HepG2 (cell line): ENCODE measurements around the gene TAS1R3. TPM values are rescaled to one million over a fixed set of nuclear protein-coding genes. Genes with fewer than 3 reads are reported as not detected.

Experiments used
- ASH2L ChIP-seq: fragments of 300-600, 200-600 bp; sonication (generic); IDR thresholded peaks from 2 replicates; pipeline ENCODE4 v1.7.0; 2017; ENCODE audit warnings: low read depth, mild to moderate bottlenecking, moderate library complexity, mixed read lengths, low read length; ENCODE audit not compliant: insufficient read length
- BRD4 ChIP-seq: sonication (generic); formaldehyde crosslinking; IDR thresholded peaks from 2 replicates; pipeline ENCODE4 v1.4.0; 2020; ENCODE audit warnings: missing genetic modification reagents
- FIP1L1 ChIP-seq: fragments of 200-400 bp; formaldehyde crosslinking; IDR thresholded peaks from 2 replicates; pipeline ENCODE4 v1.6.1; 2018; ENCODE audit warnings: low read depth, mild to moderate bottlenecking, low read length, moderate library complexity, borderline replicate concordance; ENCODE audit not compliant: insufficient read depth
- FOSL2 ChIP-seq: sonication (generic); formaldehyde crosslinking; IDR thresholded peaks from 2 replicates; pipeline ENCODE4 v1.4.0; 2020; ENCODE audit warnings: missing genetic modification reagents
- KAT8 ChIP-seq: IDR thresholded peaks from 2 replicates; pipeline ENCODE4 v1.6.1; 2016; ENCODE audit warnings: missing genetic modification reagents, missing compliant biosample characterization
- KLF13 ChIP-seq: sonication (generic); formaldehyde crosslinking; IDR thresholded peaks from 2 replicates; pipeline ENCODE4 v1.4.0; 2020; ENCODE audit warnings: mild to moderate bottlenecking, missing genetic modification reagents
- MAF1 ChIP-seq: sonication (generic); formaldehyde crosslinking; IDR thresholded peaks from 2 replicates; pipeline ENCODE4 v1.5.0; 2020; ENCODE audit warnings: missing genetic modification reagents, borderline replicate concordance
- NBN ChIP-seq: fragments of 450-650 bp; conservative IDR thresholded peaks from 2 replicates; pipeline ENCODE4 v1.6.1; 2017
- SOX5 ChIP-seq: IDR thresholded peaks from 2 replicates; pipeline ENCODE4 v1.6.1; 2016; ENCODE audit warnings: borderline replicate concordance
- SP1 ChIP-seq, 2 experiments: fragments of 450-650 bp in 1 of 2; sonication (generic) in 1 of 2; formaldehyde crosslinking in 1 of 2; IDR thresholded peaks; 2 replicates each; pipeline versions ENCODE4 v1.4.0 to v1.6.1; 2016 to 2020; ENCODE audit warnings: missing genetic modification reagents in 1 of 2
- ZMYM2 ChIP-seq: sonication (generic); formaldehyde crosslinking; IDR thresholded peaks from 2 replicates; pipeline ENCODE4 v1.8.0; 2022; ENCODE audit warnings: mild to moderate bottlenecking, missing genetic modification reagents
- ZNF180 ChIP-seq: sonication (generic); formaldehyde crosslinking; IDR thresholded peaks from 2 replicates; pipeline ENCODE4 v1.4.0; 2020; ENCODE audit warnings: low read depth, missing genetic modification reagents, borderline replicate concordance
- polyA plus RNA-seq, 8 experiments: library from polyadenylated mRNA; depleted of rRNA in 3 of 8; stranded (reverse) in 7 of 8; unstranded in 1 of 8; fragments of >200 nt; fragmentation: Illumina TruSeq in 4 of 8; extraction: Trizol in 4 of 8; gene quantifications; 2 replicates each; pipeline versions ENCODE4 v1.2.1 to v1.2.3, GENCODE V29; 2011 to 2016; ENCODE audit warnings: low read depth in 4 of 8, missing spikeins in 1 of 8, mixed read lengths in 1 of 8; ENCODE audit not compliant: insufficient read depth in 1 of 8
- total RNA-seq, 5 experiments: library from RNA; depleted of rRNA; stranded (reverse); fragments of >200 nt; fragmentation: Illumina TruSeq; extraction: Trizol; gene quantifications; 2 replicates each; pipeline ENCODE4 v1.2.3, GENCODE V29; 2016; ENCODE audit warnings: low read depth in 1 of 5
- TF ChIP-seq, protein P1 (sequence below): IDR thresholded peaks from 2 replicates; pipeline ENCODE4 v1.4.0; 2020; ENCODE audit warnings: mild to moderate bottlenecking, missing genetic modification reagents
- TF ChIP-seq, protein P2 (sequence below): IDR thresholded peaks from 2 replicates; pipeline ENCODE4 v1.6.1; 2012; ENCODE audit warnings: inconsistent platforms
- TF ChIP-seq, protein P3 (sequence below): IDR thresholded peaks from 2 replicates; pipeline ENCODE4 v1.6.1; 2016; ENCODE audit warnings: mild to moderate bottlenecking
- TF ChIP-seq, protein P4 (sequence below): sonication (generic); formaldehyde crosslinking; IDR thresholded peaks from 2 replicates; pipeline ENCODE4 v1.4.0; 2020; ENCODE audit warnings: mild to moderate bottlenecking, low read depth, missing genetic modification reagents
- TF ChIP-seq, protein P5 (sequence below): sonication (generic); formaldehyde crosslinking; conservative IDR thresholded peaks from 2 replicates; pipeline ENCODE4 v1.8.1; 2023; ENCODE audit warnings: missing genetic modification reagents

The TAS1R3 gene
- total and polyA plus RNA-seq, 2 of the 13 experiments (the other 11 are each of a cell fraction or from before 2014, with no cell fraction given) = 0.13 to 0.15 TPM

DNA sequence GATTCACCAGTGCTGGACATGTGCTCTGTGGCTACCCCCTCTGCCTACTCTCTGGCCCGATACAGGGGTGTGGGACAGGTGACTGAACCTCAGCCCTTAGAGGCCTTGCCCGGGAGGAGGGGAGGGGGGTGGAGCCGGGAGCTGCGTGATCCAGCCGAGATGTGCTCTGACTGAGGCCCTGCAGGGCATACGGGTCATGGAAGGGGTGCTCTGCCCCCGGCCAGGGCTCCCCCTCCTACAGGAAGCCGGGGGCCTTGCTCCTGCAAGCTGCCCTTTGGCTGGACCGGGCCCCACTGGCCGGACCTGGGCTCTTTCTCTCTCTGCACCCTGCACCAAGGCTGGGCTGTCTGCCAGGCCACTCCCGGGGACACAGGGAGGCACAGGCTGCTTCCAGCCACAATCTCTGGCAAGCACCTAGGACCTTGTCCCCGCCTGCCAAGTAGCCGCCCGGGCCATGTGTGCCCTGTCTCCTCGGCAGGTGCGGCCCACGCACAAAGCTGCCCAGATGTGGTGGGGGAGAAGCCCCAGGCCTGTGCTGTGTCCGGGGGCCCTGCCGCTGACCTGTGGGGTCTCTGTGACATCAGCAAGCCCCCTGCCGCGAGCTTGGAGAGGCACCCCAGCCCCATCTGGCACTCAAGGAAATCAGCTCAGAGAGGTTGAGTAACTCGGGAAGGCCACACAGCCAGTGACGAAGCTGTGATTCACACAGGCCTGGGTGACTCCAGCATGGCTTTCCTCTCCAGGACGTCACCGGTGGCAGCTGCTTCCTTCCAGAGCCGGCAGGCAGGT, 49.4 kb upstream of the TAS1R3 start (continued):
- TF ChIP-seq, protein P1, sequence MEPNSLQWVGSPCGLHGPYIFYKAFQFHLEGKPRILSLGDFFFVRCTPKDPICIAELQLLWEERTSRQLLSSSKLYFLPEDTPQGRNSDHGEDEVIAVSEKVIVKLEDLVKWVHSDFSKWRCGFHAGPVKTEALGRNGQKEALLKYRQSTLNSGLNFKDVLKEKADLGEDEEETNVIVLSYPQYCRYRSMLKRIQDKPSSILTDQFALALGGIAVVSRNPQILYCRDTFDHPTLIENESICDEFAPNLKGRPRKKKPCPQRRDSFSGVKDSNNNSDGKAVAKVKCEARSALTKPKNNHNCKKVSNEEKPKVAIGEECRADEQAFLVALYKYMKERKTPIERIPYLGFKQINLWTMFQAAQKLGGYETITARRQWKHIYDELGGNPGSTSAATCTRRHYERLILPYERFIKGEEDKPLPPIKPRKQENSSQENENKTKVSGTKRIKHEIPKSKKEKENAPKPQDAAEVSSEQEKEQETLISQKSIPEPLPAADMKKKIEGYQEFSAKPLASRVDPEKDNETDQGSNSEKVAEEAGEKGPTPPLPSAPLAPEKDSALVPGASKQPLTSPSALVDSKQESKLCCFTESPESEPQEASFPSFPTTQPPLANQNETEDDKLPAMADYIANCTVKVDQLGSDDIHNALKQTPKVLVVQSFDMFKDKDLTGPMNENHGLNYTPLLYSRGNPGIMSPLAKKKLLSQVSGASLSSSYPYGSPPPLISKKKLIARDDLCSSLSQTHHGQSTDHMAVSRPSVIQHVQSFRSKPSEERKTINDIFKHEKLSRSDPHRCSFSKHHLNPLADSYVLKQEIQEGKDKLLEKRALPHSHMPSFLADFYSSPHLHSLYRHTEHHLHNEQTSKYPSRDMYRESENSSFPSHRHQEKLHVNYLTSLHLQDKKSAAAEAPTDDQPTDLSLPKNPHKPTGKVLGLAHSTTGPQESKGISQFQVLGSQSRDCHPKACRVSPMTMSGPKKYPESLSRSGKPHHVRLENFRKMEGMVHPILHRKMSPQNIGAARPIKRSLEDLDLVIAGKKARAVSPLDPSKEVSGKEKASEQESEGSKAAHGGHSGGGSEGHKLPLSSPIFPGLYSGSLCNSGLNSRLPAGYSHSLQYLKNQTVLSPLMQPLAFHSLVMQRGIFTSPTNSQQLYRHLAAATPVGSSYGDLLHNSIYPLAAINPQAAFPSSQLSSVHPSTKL (CRISPR knock-in tag) = 0 out of 2 replicates have a peak, but pooled peaks have one; percentile 51
- TF ChIP-seq ZMYM2 (CRISPR knock-in tag) = 0 out of 2 replicates have a peak, but pooled peaks have one; percentile 54
- TF ChIP-seq, protein P2, sequence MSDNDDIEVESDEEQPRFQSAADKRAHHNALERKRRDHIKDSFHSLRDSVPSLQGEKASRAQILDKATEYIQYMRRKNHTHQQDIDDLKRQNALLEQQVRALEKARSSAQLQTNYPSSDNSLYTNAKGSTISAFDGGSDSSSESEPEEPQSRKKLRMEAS = peak; percentile 29
- TF ChIP-seq KLF13 = no peak
- no peak for TF ChIP-seq SP1 (IDR thresholded peaks at IDR 0.05)
- no peak; the same call in 1 of the 2 replicates for TF ChIP-seq SP1 (CRISPR knock-in tag; IDR thresholded peaks at IDR 0.05)
- TF ChIP-seq SOX5 (CRISPR knock-in tag) = peak; percentile 11; the same call in 1 of the 2 replicates
- TF ChIP-seq, protein P3, sequence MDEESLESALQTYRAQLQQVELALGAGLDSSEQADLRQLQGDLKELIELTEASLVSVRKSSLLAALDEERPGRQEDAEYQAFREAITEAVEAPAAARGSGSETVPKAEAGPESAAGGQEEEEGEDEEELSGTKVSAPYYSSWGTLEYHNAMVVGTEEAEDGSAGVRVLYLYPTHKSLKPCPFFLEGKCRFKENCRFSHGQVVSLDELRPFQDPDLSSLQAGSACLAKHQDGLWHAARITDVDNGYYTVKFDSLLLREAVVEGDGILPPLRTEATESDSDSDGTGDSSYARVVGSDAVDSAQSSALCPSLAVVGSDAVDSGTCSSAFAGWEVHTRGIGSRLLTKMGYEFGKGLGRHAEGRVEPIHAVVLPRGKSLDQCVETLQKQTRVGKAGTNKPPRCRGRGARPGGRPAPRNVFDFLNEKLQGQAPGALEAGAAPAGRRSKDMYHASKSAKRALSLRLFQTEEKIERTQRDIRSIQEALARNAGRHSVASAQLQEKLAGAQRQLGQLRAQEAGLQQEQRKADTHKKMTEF = peak; percentile 62
- TF ChIP-seq ASH2L = no peak
- no peak for TF ChIP-seq ZNF180
- TF ChIP-seq FOSL2 (CRISPR knock-in tag) = peak; percentile 18
- TF ChIP-seq NBN = no peak
- peak; percentile 79 for TF ChIP-seq KAT8
- no peak for TF ChIP-seq FIP1L1
- TF ChIP-seq MAF1 = 0 out of 2 replicates have a peak, but pooled peaks have one; percentile 42
- 0 out of 2 replicates have a peak, but pooled peaks have one; percentile 4 for TF ChIP-seq BRD4 (CRISPR knock-in tag)
- TF ChIP-seq, protein P4, sequence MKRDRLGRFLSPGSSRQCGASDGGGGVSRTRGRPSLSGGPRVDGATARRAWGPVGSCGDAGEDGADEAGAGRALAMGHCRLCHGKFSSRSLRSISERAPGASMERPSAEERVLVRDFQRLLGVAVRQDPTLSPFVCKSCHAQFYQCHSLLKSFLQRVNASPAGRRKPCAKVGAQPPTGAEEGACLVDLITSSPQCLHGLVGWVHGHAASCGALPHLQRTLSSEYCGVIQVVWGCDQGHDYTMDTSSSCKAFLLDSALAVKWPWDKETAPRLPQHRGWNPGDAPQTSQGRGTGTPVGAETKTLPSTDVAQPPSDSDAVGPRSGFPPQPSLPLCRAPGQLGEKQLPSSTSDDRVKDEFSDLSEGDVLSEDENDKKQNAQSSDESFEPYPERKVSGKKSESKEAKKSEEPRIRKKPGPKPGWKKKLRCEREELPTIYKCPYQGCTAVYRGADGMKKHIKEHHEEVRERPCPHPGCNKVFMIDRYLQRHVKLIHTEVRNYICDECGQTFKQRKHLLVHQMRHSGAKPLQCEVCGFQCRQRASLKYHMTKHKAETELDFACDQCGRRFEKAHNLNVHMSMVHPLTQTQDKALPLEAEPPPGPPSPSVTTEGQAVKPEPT = peak; percentile 40; the same call in 1 of the 2 replicates
- TF ChIP-seq, protein P5, sequence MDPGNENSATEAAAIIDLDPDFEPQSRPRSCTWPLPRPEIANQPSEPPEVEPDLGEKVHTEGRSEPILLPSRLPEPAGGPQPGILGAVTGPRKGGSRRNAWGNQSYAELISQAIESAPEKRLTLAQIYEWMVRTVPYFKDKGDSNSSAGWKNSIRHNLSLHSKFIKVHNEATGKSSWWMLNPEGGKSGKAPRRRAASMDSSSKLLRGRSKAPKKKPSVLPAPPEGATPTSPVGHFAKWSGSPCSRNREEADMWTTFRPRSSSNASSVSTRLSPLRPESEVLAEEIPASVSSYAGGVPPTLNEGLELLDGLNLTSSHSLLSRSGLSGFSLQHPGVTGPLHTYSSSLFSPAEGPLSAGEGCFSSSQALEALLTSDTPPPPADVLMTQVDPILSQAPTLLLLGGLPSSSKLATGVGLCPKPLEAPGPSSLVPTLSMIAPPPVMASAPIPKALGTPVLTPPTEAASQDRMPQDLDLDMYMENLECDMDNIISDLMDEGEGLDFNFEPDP (CRISPR knock-in tag) = 0 out of 2 replicates have a peak, but pooled peaks have one; percentile 32
